Urinary bladder (tissue), 4 donors: ENCODE measurements around the gene ACE. TPM values are rescaled to one million over a fixed set of nuclear protein-coding genes. Genes with fewer than 3 reads are reported as not detected.

ENCODE experiments used
- DNase-seq: peaks from one replicate; pipeline ENCODE4 v3.0.0-alpha.2; 2015; ENCODE audit errors: extremely low spot score
- H3K27ac ChIP-seq: one replicate; pipeline ENCODE4 v1.5.1; 2013; ENCODE audit warnings: low read depth, mild to moderate bottlenecking, moderate library complexity
- H3K36me3 ChIP-seq: one replicate; pipeline ENCODE4 v1.6.1; 2013; ENCODE audit warnings: mild to moderate bottlenecking, moderate library complexity; ENCODE audit not compliant: insufficient read depth
- H3K4me1 ChIP-seq: one replicate; pipeline ENCODE4 v1.6.1; 2013; ENCODE audit warnings: mild to moderate bottlenecking, moderate library complexity; ENCODE audit not compliant: insufficient read depth
- H3K4me3 ChIP-seq: one replicate; pipeline ENCODE4 v1.5.1; 2013; ENCODE audit warnings: low read depth, low read length
- WGBS: extraction: QIAGEN DNeasy Blood & Tissue Kit; methylation state at CpG from one replicate; pipeline ENCODE4 v1.1.7; 2013; 5-methylcytosine and 5-hydroxymethylcytosine counted together
- polyA plus RNA-seq: library from polyadenylated mRNA; stranded (reverse); fragments of 200-250 nt; gene quantifications from one replicate; pipeline ENCODE4 v1.2.3, GENCODE V29; 2013
- total RNA-seq: library from RNA; depleted of rRNA; stranded (reverse); fragments of >200 nt; gene quantifications from one replicate; pipeline ENCODE4 v1.2.3, GENCODE V29; 2014
- donor health status: healthy with polysubstance abuse.
- donor health status: healthy.

ACE gene
- total and polyA plus RNA-seq, 2 donors, result 6.2 to 8.0 TPM

- 93% methylated on average over 12 of the region's 12 CpGs for WGBS
- H3K4me1 ChIP-seq, result no peaks in the 10 kb centered on the region
- H3K27ac ChIP-seq, result no peak overlapping the region
- no peak overlapping the region for H3K4me3 ChIP-seq
- no peak for DNase-seq
- H3K36me3 ChIP-seq, result no peaks in the 10 kb centered on the region
Measured at GRCh38 chr17:63496177-63496576, 19.3 kb downstream of the ACE start.

- Histone ChIP-seq H3K36me3 (no peaks in the 10 kb centered on the region), H3K4me1 (no peaks in the 10 kb centered on the region), H3K27ac (no peak overlapping the region), H3K4me3 (no peak overlapping the region)
- WGBS, result 93% methylated on average over 36 of the region's 36 CpGs
- DNase-seq, result no peak
Measured at GRCh38 chr17:63496663-63497400, 20.0 kb downstream of the ACE start.

- no peaks in the 10 kb centered on the region for H3K36me3 ChIP-seq
- DNase-seq, result no peak
- H3K4me3 ChIP-seq, result no peak overlapping the region
- no peak overlapping the region for H3K27ac ChIP-seq
- no peaks in the 10 kb centered on the region for H3K4me1 ChIP-seq
- WGBS, result 58% methylated on average over 16 of the region's 16 CpGs
Measured at GRCh38 chr17:63497708-63498483, 21.0 kb downstream of the ACE start.

- DNase-seq, result no peak
- 66% methylated on average over 9 of the region's 9 CpGs for WGBS
- Histone ChIP-seq H3K4me1 (no peaks in the 10 kb centered on the region), H3K27ac (no peak overlapping the region), H3K36me3 (no peaks in the 10 kb centered on the region), H3K4me3 (no peak overlapping the region)
Measured at GRCh38 chr17:63498626-63499195, 21.9 kb downstream of the ACE start.

GRCh38 chr17:63500543-63501390 is 23.9 kb downstream of the ACE start:
- 53% methylated on average over 14 of the region's 14 CpGs for WGBS

GRCh38 chr17:63503341-63503705 is 26.5 kb downstream of the ACE start:
- Histone ChIP-seq H3K4me3 (no peak overlapping the region), H3K36me3 (no peaks in the 10 kb centered on the region), H3K4me1 (no peaks in the 10 kb centered on the region), H3K27ac (no peak overlapping the region)
- DNase-seq, result no peak
- WGBS, result 75% methylated on average over 8 of the region's 8 CpGs

More at GRCh38 chr17:63500543-63501390, 23.9 kb downstream of the ACE start:
- no peak overlapping the region for H3K27ac ChIP-seq
- no peaks in the 10 kb centered on the region for H3K4me1 ChIP-seq
- no peak for DNase-seq
- H3K36me3 ChIP-seq, result no peaks in the 10 kb centered on the region
- H3K4me3 ChIP-seq, result no peak overlapping the region

- Histone ChIP-seq H3K4me1 (no peaks in the 10 kb centered on the region), H3K4me3 (no peak overlapping the region), H3K36me3 (no peaks in the 10 kb centered on the region), H3K27ac (no peak overlapping the region)
- DNase-seq, result no peak
Measured at GRCh38 chr17:63504261-63504660, 27.4 kb downstream of the ACE start.

GRCh38 chr17:63505341-63505740 is 28.5 kb downstream of the ACE start:
- Histone ChIP-seq H3K4me3 (no peak overlapping the region), H3K27ac (no peak overlapping the region), H3K4me1 (no peaks in the 10 kb centered on the region), H3K36me3 (no peaks in the 10 kb centered on the region)
- WGBS, result 88% methylated on average over 9 of the region's 9 CpGs
- DNase-seq, result no peak

GRCh38 chr17:63506627-63507026 is 29.8 kb downstream of the ACE start:
- Histone ChIP-seq H3K4me1 (no peaks in the 10 kb centered on the region), H3K36me3 (no peaks in the 10 kb centered on the region)
- 91% methylated on average over 3 of the region's 3 CpGs for WGBS

GRCh38 chr17:63511331-63511730 is 34.5 kb downstream of the ACE start:
- Histone ChIP-seq H3K27ac (no peak overlapping the region), H3K4me1 (no peaks in the 10 kb centered on the region), H3K4me3 (no peak overlapping the region), H3K36me3 (no peaks in the 10 kb centered on the region)
- 89% methylated on average over 8 of the region's 8 CpGs for WGBS
- DNase-seq, result no peak

More at GRCh38 chr17:63506627-63507026, 29.8 kb downstream of the ACE start:
- no peak overlapping the region for H3K27ac ChIP-seq
- DNase-seq, result no peak
- no peak overlapping the region for H3K4me3 ChIP-seq

GRCh38 chr17:63512388-63512787 is 35.5 kb downstream of the ACE start:
- H3K36me3 ChIP-seq, result no peaks in the 10 kb centered on the region
- no peak for DNase-seq
- no peaks in the 10 kb centered on the region for H3K4me1 ChIP-seq
- no peak overlapping the region for H3K4me3 ChIP-seq
- H3K27ac ChIP-seq, result no peak overlapping the region
- WGBS, result 83% methylated on average over 3 of the region's 3 CpGs

- Histone ChIP-seq H3K27ac (no peak overlapping the region), H3K36me3 (no peaks in the 10 kb centered on the region), H3K4me1 (no peaks in the 10 kb centered on the region), H3K4me3 (no peak overlapping the region)
- 75% methylated on average over 7 of the region's 7 CpGs for WGBS
- no peak for DNase-seq
Measured at GRCh38 chr17:63512896-63513644, 36.2 kb downstream of the ACE start.

GRCh38 chr17:63514477-63514876 is 37.6 kb downstream of the ACE start:
- no peak overlapping the region for H3K4me3 ChIP-seq
- 76% methylated on average over 3 of the region's 3 CpGs for WGBS
- H3K4me1 ChIP-seq, result no peaks in the 10 kb centered on the region
- H3K27ac ChIP-seq, result no peak overlapping the region
- no peaks in the 10 kb centered on the region for H3K36me3 ChIP-seq
- no peak for DNase-seq
